ENCODE measurements around the gene COL6A2.
"Not testable (repeated sequence)": the region's sequence is repeated elsewhere in the genome, so short reads cannot be mapped to it uniquely, and the experiment has no call there.

The COL6A2 gene

DNA sequence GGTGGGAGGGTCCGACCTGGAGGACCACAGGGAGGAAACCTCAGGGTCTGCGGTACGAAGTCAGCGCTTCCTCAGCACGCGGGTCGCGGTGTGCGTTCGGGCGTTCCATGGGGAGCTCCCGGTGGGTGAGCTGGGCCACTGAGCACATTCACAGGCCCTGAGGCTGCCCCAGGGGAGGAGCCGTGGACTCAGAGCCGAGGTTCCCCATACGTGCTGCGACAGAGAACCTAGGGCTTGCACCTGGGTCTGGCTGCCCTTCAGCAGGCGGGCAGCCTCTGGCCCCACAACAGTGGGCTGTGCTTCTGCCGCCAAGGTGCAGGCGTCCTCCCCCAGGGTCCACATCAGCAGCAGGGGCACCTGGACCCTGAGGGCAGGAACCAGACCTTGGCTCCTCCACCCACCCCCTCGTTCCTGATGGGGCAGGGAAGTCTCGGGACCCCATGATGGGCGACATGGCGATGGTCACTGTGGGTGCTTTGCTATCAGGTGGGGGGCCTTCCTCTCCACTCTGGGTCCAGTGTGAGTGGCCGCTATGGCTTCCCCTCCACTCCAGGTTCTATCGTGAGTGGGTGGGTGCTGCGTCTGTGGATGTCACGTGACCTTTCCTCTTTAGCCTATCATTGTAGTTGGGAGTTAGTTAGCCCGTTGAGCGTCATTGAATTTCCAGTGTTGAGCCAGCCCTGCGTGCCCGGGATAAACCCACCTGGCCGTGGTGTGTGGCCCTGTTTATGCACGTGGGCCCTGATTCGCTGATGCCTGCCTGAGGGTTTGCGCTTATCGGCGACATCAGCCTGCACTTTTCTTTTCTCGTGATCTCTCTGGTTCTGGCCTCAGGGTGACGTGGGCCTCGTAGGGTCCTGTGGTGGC is 29.6 kb downstream of the COL6A2 start:
- peak; percentile 23 for DNase-seq

- DNase-seq, result peak; percentile 13
Observed at GRCh38 chr21:46128106-46128932, 30.4 kb downstream of the COL6A2 start.

GRCh38 chr21:46128933-46129571 is 31.1 kb downstream of the COL6A2 start:
- no peak for DNase-seq

DNA sequence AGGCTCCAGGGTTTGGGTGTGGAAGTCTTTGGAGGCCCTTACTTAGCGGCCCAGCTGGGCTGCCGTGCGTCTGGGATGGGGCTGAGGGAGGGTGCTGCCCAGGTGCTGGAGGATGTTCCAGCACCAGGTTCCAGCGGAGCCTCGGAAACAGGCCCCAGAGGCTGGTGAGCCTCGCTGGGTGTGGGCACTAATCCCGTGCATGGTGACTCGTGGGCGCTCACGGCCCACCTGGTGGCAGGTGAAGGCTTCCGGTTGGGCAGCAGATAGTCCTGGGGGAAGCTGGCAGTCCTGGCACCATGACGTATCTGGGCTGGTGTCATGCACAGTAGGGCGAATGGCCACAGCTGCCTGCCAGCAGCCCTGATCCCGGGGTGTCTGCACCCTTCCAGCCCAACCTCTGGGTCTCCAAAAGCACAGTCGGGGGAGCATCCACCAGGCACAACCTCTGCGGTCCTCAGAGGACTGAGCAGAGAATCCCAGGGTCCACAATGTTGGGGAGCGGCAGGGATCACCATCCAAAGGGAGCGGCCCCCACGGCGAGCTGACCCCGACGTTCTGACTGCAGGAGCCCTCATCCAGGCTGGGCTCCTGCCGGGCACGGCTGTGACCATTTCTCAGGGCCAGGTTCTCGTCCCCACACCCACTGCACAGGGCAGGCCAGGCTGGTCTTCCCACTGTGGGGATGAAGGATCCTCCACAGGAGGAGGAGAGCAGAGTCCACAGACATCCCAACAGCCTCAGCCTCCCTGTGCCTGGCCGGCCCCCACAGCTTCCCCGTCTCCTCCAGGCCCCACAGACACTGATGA is 32.1 kb downstream of the COL6A2 start:
- DNase-seq, result no peak

GRCh38 chr21:46130831-46131587 is 33.1 kb downstream of the COL6A2 start:
- DNase-seq, result no peak

DNA sequence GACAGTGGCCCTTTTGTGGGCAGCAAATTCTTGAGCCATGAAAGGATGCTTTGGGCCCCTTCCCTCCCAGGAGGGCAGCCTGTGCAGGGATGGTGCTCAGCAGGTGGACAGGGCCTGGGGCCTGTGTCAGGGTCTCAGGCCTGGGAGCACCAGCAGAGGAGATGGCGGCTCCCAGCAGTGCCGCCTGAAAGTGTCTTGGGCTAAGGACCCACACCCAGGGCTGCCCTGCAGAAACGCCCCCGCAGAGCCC is 33.6 kb downstream of the COL6A2 start:
- no peak for DNase-seq

GRCh38 chr21:46131838-46132651 is 34.1 kb downstream of the COL6A2 start:
- DNase-seq, result no peak

GRCh38 chr21:46135782-46136395 is 38.0 kb downstream of the COL6A2 start:
- DNase-seq, result no peak

GRCh38 chr21:46136739-46137349 is 38.9 kb downstream of the COL6A2 start:
- DNase-seq, result no peak

- DNase-seq, result no peak
Observed at GRCh38 chr21:46137908-46138307, 40.0 kb downstream of the COL6A2 start.

GRCh38 chr21:46138383-46138970 is 40.6 kb downstream of the COL6A2 start:
- DNase-seq, result no peak

GRCh38 chr21:46139686-46140085 is 41.8 kb downstream of the COL6A2 start:
- DNase-seq, result no peak

DNA sequence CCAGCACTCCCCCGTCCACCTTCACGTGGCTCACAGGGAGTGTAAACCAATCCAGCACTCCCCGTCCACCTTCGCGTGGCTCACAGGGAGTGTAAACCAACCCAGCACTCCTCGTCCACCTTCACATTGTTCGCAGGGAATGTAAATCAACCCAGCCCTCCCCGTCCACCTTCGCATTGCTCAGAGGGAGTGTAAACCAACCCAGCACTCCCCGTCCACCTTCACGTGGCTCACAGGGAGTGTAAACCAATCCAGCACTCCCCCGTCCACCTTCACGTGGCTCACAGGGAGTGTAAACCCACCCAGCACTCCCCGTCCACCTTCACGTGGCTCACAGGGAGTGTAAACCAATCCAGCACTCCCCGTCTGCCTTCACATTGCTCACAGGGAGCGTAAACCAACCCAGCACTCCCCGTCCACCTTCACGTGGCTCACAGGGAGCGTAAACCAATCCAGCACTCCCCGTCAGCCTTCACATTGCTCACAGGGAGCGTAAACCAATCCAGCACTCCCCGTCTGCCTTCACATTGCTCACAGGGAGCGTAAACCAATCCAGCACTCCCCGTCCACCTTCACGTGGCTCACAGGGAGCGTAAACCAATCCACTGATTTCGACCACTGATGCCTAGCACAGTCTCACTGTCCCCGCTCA is 42.6 kb downstream of the COL6A2 start:
- not testable (repeated sequence) for DNase-seq

DNA sequence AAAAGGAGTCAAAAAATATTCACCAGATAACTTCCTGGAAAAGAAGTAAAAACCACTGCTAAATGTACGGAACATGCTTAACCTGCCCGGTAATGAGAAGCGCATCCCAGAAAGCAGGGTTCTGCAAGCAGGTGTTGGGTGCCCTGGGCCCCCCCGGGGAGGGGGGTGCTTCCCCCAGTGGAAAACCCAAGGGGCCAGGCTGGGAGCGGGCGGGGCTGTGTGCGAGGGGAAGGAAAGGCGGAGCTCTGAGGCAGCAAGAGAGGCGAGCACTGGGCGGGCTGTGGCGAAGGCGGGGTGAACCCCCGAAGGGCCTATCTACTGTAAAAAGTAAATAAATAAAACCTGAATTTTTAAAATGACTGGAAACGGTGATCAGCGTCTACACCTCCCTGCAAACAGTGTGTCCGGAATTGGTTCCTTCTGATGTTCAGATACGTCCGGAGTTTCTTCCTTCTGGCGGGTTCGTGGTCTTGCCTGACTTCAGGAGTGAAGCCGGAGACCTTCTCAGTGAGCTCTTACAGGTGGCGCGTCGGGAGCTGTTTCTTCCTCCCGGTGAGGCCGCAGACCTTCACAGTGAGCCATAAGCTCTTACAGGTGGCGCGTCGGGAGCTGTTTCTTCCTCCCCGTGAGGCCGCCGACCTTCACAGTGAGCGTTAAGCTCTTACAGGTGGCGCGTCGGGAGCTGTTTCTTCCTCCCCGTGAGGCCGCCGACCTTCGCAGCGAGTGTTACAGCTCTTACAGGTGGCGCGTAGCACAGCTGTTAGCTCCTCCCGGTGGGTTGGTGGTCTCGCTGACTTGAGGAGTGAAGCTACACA is 44.1 kb downstream of the COL6A2 start:
- DNase-seq, result no peak

GRCh38 chr21:46142582-46143473 is 44.9 kb downstream of the COL6A2 start:
- peak; percentile 51 for DNase-seq

DNA sequence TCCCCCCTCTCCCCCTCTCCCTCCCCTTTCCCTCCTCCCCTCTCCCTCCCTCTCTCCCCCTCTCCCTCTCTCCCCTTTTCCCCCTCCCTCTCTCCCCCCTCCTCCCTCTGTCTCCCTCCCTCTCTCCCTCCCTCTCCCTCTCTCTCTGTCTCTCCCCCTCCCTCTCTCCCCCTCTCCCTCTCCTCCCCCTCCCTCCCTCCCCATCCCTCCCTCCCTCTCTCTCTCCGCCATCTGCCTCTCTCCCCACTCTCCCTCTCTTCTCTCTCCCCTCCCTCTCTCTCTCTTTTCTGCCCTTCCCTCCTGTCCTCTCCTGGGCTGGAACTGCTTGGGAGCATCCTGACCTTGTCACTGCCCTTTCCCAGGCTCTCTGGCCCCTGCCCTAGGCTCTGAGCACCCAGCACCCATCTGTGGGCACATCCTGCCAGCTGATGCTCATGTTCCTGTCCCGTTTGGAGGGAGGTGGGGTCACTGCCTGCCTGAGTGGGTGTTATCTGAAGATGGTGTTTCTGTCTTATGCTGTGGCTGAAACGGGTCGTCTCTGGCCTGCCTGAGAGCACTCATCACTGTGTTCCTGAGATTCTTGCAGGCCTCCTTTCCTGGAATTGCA is 46.7 kb downstream of the COL6A2 start:
- no peak for DNase-seq
